ENCODE results near the gene ZBTB44. TPM values are rescaled to one million over a fixed set of nuclear protein-coding genes. Genes with fewer than 3 reads are reported as not detected.

The ZBTB44 gene
- total and polyA plus RNA-seq, 2 donors (not counting 1 experiment from before 2014, with no cell fraction given), result 22.8 to 36.5 TPM

GRCh38 chr11:130180491-130180890, 134.2 kb downstream of the ZBTB44 start:
- Histone ChIP-seq H3K27me3 (ENCODE audit: control insufficient read depth, insufficient read depth, low read length) (peaks cover 3% of the 10 kb centered on the region), H3K27ac (ENCODE audit: insufficient read depth, low read length) (no peak overlapping the region), H3K9ac (ENCODE audit: insufficient read depth, low read length) (no peak overlapping the region), H3K4me3 (replicated peaks in 1 of 4; ENCODE audit: control extremely low read depth in 1 of 4, insufficient read depth in 1 of 4, low read depth in 3 of 4, low read length in 4 of 4) (no peak overlapping the region), H3K9me3 (ENCODE audit: control insufficient read depth, insufficient read depth, low read depth, low read length) (no peaks in the 10 kb centered on the region), H2AFZ (ENCODE audit: low read length) (no peak overlapping the region), H3K4me2 (ENCODE audit: extremely low read depth, insufficient read depth, low read length) (no peak overlapping the region), H3K36me3 (ENCODE audit: control insufficient read depth, insufficient read depth, low read length) (no peaks in the 10 kb centered on the region), H3K79me2 (ENCODE audit: control insufficient read depth, insufficient read depth, low read length) (no peaks in the 10 kb centered on the region), H4K20me1 (ENCODE audit: control insufficient read depth, extremely low read depth, insufficient read depth, low read length) (no peaks in the 10 kb centered on the region), H3K4me1 (ENCODE audit: control insufficient read depth, extremely low read depth, insufficient read depth, low read length) (peaks cover 8% of the 10 kb centered on the region)
- DNase-seq (ENCODE audit: low read depth in 2 of 2), result peak; percentile 36
- TF ChIP-seq CTCF (conservative IDR thresholded peaks at IDR 0.05 in 1 of 2, IDR thresholded peaks at IDR 0.05 in 1 of 2; ENCODE audit: low read depth in 1 of 2, low read length in 2 of 2), result no peak
- TF ChIP-seq EZH2 (IDR thresholded peaks at IDR 0.05; ENCODE audit: low read length, missing control alignments), result no peak

- H3K9me3 ChIP-seq (ENCODE audit: control insufficient read depth, insufficient read depth, low read depth, low read length), result no peaks in the 10 kb centered on the region
- H3K79me2 ChIP-seq (ENCODE audit: control insufficient read depth, insufficient read depth, low read length), result no peaks in the 10 kb centered on the region
- no peak overlapping the region for H3K4me3 ChIP-seq (replicated peaks in 1 of 4; ENCODE audit: control extremely low read depth in 1 of 4, insufficient read depth in 1 of 4, low read depth in 3 of 4, low read length in 4 of 4)
- no peak overlapping the region for H3K4me2 ChIP-seq (ENCODE audit: extremely low read depth, insufficient read depth, low read length)
- no peak for DNase-seq (ENCODE audit: low read depth in 2 of 2)
- no peak for TF ChIP-seq EZH2 (IDR thresholded peaks at IDR 0.05; ENCODE audit: low read length, missing control alignments)
- TF ChIP-seq CTCF (conservative IDR thresholded peaks at IDR 0.05 in 1 of 2, IDR thresholded peaks at IDR 0.05 in 1 of 2; ENCODE audit: low read depth in 1 of 2, low read length in 2 of 2), result no peak
- no peaks in the 10 kb centered on the region for H3K36me3 ChIP-seq (ENCODE audit: control insufficient read depth, insufficient read depth, low read length)
- no peaks in the 10 kb centered on the region for H4K20me1 ChIP-seq (ENCODE audit: control insufficient read depth, extremely low read depth, insufficient read depth, low read length)
- H2AFZ ChIP-seq (ENCODE audit: low read length), result no peak overlapping the region
- peaks cover 8% of the 10 kb centered on the region for H3K4me1 ChIP-seq (ENCODE audit: control insufficient read depth, extremely low read depth, insufficient read depth, low read length)
- no peak overlapping the region for H3K9ac ChIP-seq (ENCODE audit: insufficient read depth, low read length)
- H3K27me3 ChIP-seq (ENCODE audit: control insufficient read depth, insufficient read depth, low read length), result peaks cover 2% of the 10 kb centered on the region
- H3K27ac ChIP-seq (ENCODE audit: insufficient read depth, low read length), result no peak overlapping the region
Measured at GRCh38 chr11:130179396-130180306, 135.1 kb downstream of the ZBTB44 start.

GRCh38 chr11:130178441-130179339, 136.0 kb downstream of the ZBTB44 start:
- Histone ChIP-seq H3K9ac (ENCODE audit: insufficient read depth, low read length) (no peak overlapping the region), H4K20me1 (ENCODE audit: control insufficient read depth, extremely low read depth, insufficient read depth, low read length) (no peaks in the 10 kb centered on the region), H3K27me3 (ENCODE audit: control insufficient read depth, insufficient read depth, low read length) (peaks cover 6% of the 10 kb centered on the region), H2AFZ (ENCODE audit: low read length) (no peak overlapping the region), H3K4me2 (ENCODE audit: extremely low read depth, insufficient read depth, low read length) (no peak overlapping the region), H3K9me3 (ENCODE audit: control insufficient read depth, insufficient read depth, low read depth, low read length) (no peaks in the 10 kb centered on the region), H3K4me3 (replicated peaks in 1 of 4; ENCODE audit: control extremely low read depth in 1 of 4, insufficient read depth in 1 of 4, low read depth in 3 of 4, low read length in 4 of 4) (no peak overlapping the region), H3K4me1 (ENCODE audit: control insufficient read depth, extremely low read depth, insufficient read depth, low read length) (peaks cover 8% of the 10 kb centered on the region), H3K79me2 (ENCODE audit: control insufficient read depth, insufficient read depth, low read length) (no peaks in the 10 kb centered on the region), H3K27ac (ENCODE audit: insufficient read depth, low read length) (no peak overlapping the region), H3K36me3 (ENCODE audit: control insufficient read depth, insufficient read depth, low read length) (no peaks in the 10 kb centered on the region)
- no peak for DNase-seq (ENCODE audit: low read depth in 2 of 2)
- TF ChIP-seq EZH2 (IDR thresholded peaks at IDR 0.05; ENCODE audit: low read length, missing control alignments) (no peak), CTCF (conservative IDR thresholded peaks at IDR 0.05 in 1 of 2, IDR thresholded peaks at IDR 0.05 in 1 of 2; ENCODE audit: low read depth in 1 of 2, low read length in 2 of 2) (no peak)

Data from fibroblast of lung (primary cell).